ENCODE results near the gene MBOAT1. TPM values are rescaled to one million over a fixed set of nuclear protein-coding genes. Genes with fewer than 3 reads are reported as not detected.

Gene MBOAT1
- polyA plus RNA-seq, 1 of the 3 experiments (the other 2 are of a cell fraction): 3.0 TPM

GRCh38 chr6:20085817-20086216 is 126.5 kb downstream of the MBOAT1 start:
- TF ChIP-seq TCF12 (IDR thresholded peaks at IDR 0.05) (no peak), PBX3 (IDR thresholded peaks at IDR 0.05) (no peak), MEF2A (IDR thresholded peaks at IDR 0.05; ENCODE audit: borderline replicate concordance, low read depth) (no peak), TEAD4 (IDR thresholded peaks at IDR 0.05; ENCODE audit: borderline replicate concordance, insufficient read depth) (no peak), RFX5 (IDR thresholded peaks at IDR 0.05; ENCODE audit: low read length) (no peak), REST (IDR thresholded peaks at IDR 0.05; ENCODE audit: low read depth, low read length) (no peak), SIN3A (IDR thresholded peaks at IDR 0.05; ENCODE audit: borderline replicate concordance, low read depth, low read length) (no peak), SMC3 (IDR thresholded peaks at IDR 0.05; ENCODE audit: low read depth, low read length) (no peak), RAD21 (IDR thresholded peaks at IDR 0.05; ENCODE audit: low read length) (no peak), NFIC (IDR thresholded peaks at IDR 0.05; ENCODE audit: borderline replicate concordance) (no peak), EP300 (IDR thresholded peaks at IDR 0.05; ENCODE audit: borderline replicate concordance in 1 of 2, low read depth in 1 of 2, low read length in 1 of 2) (no peak)
- 24% methylated on average over 2 of the region's 2 CpGs for WGBS (ENCODE audit: low lambda C conversion rate)
- CTCF ChIA-PET: no interaction called here

GRCh38 chr6:20084411-20084810 is 127.9 kb downstream of the MBOAT1 start:
- Histone ChIP-seq H3K27me3 (ENCODE audit: insufficient read depth) (no peaks in the 10 kb centered on the region), H3K9ac (no peak overlapping the region), H3K9me3 (peaks cover 8% of the 10 kb centered on the region), H2AFZ (ENCODE audit: low read depth) (no peak overlapping the region), H3K9me2 (no peaks in the 10 kb centered on the region), H3K79me2 (ENCODE audit: insufficient read depth) (no peaks in the 10 kb centered on the region), H4K20me1 (ENCODE audit: insufficient read depth) (no peaks in the 10 kb centered on the region), H3K27ac (ENCODE audit: low read depth in 2 of 2, low read length in 1 of 2) (no peak overlapping the region), H3K4me1 (ENCODE audit: control insufficient read depth in 1 of 2, insufficient read depth in 2 of 2, low read depth in 1 of 2, low read length in 1 of 2) (no peaks in the 10 kb centered on the region), H3K36me3 (replicated peaks in 1 of 2; ENCODE audit: control insufficient read depth in 1 of 2, insufficient read depth in 2 of 2, low read length in 1 of 2) (no peaks in the 10 kb centered on the region), H3K4me2 (no peak overlapping the region), H3F3A (replicated peaks; ENCODE audit: insufficient read depth) (no peaks in the 10 kb centered on the region), H3K4me3 (ENCODE audit: low read depth in 2 of 2, low read length in 1 of 2) (no peak overlapping the region)
- CTCF ChIA-PET: no interaction called here
- POLR2A ChIA-PET: no interaction called here
- TF ChIP-seq YY1 (IDR thresholded peaks at IDR 0.05; ENCODE audit: low read depth) (no peak), TAF1 (IDR thresholded peaks at IDR 0.05; ENCODE audit: borderline replicate concordance, low read depth, low read length) (no peak), RAD21 (IDR thresholded peaks at IDR 0.05; ENCODE audit: low read length) (no peak), SIN3A (IDR thresholded peaks at IDR 0.05; ENCODE audit: borderline replicate concordance, low read depth, low read length) (no peak), TCF12 (IDR thresholded peaks at IDR 0.05) (no peak), ZBTB33 (IDR thresholded peaks at IDR 0.05; ENCODE audit: borderline replicate concordance, low read depth) (no peak), EP300 (IDR thresholded peaks at IDR 0.05; ENCODE audit: borderline replicate concordance in 1 of 2, low read depth in 1 of 2, low read length in 1 of 2) (no peak)
- no peak for DNase-seq

More at GRCh38 chr6:20085817-20086216, 126.5 kb downstream of the MBOAT1 start:
- Histone ChIP-seq H3K4me3 (ENCODE audit: low read depth in 2 of 2, low read length in 1 of 2) (no peak overlapping the region), H3F3A (replicated peaks; ENCODE audit: insufficient read depth) (no peaks in the 10 kb centered on the region), H3K27ac (ENCODE audit: low read depth in 2 of 2, low read length in 1 of 2) (no peak overlapping the region), H2AFZ (ENCODE audit: low read depth) (no peak overlapping the region), H3K9me2 (no peaks in the 10 kb centered on the region), H3K9ac (no peak overlapping the region), H4K20me1 (ENCODE audit: insufficient read depth) (no peaks in the 10 kb centered on the region), H3K4me2 (no peak overlapping the region), H3K79me2 (ENCODE audit: insufficient read depth) (no peaks in the 10 kb centered on the region), H3K27me3 (ENCODE audit: insufficient read depth) (no peaks in the 10 kb centered on the region), H3K36me3 (replicated peaks in 1 of 2; ENCODE audit: control insufficient read depth in 1 of 2, insufficient read depth in 2 of 2, low read length in 1 of 2) (no peaks in the 10 kb centered on the region), H3K4me1 (ENCODE audit: control insufficient read depth in 1 of 2, insufficient read depth in 2 of 2, low read depth in 1 of 2, low read length in 1 of 2) (no peaks in the 10 kb centered on the region), H3K9me3 (peaks cover 8% of the 10 kb centered on the region)
- POLR2A ChIA-PET: no interaction called here
- no peak for DNase-seq

All from SK-N-SH (cell line).